Suprapubic skin (tissue), 4 donors: ENCODE results near the gene CASKIN2.

Experiments used
- CTCF ChIP-seq, 2 donors: fragments of 200-600 bp in 1 of 2; fragments of 450-650 bp in 1 of 2; sonication (generic) in 1 of 2; IDR thresholded peaks; one replicate each; pipeline ENCODE4 v1.5.1; 2016 to 2019; ENCODE audit warnings: antibody characterized with exemption in 2 of 2, mild to moderate bottlenecking in 1 of 2, moderate library complexity in 1 of 2
- EP300 ChIP-seq: sonication (generic); formaldehyde crosslinking; IDR thresholded peaks from one replicate; pipeline ENCODE4 v1.6.1; 2017; ENCODE audit warnings: antibody characterized with exemption
- POLR2A ChIP-seq, 2 donors: fragments of 450-650 bp; IDR thresholded peaks; one replicate each; pipeline ENCODE4 v1.6.1; 2017; ENCODE audit warnings: antibody characterized with exemption in 2 of 2, mild to moderate bottlenecking in 2 of 2, moderate library complexity in 2 of 2
- POLR2AphosphoS5 ChIP-seq, 3 donors: sonication (generic); formaldehyde crosslinking; IDR thresholded peaks; one replicate each; pipeline ENCODE4 v1.6.1; 2017; ENCODE audit warnings: antibody characterized with exemption in 3 of 3

- TF ChIP-seq CTCF (IDR thresholded peaks at IDR 0.05) (no peak), POLR2AphosphoS5 (IDR thresholded peaks at IDR 0.05) (no peak), POLR2A (IDR thresholded peaks at IDR 0.05) (no peak), EP300 (no peak)
These were observed 51.7 kb downstream of the CASKIN2 start for GRCh38 chr17:75463603-75464002.
